MCF 10A (cell line): Measurements from ENCODE around the gene EXOC4. TPM values are rescaled to one million over a fixed set of nuclear protein-coding genes. Genes with fewer than 3 reads are reported as not detected.
"Not testable (repeated sequence)": the region's sequence is repeated elsewhere in the genome, so short reads cannot be mapped to it uniquely, and the experiment has no call there.

Experiments used
- BruUV-seq: library from RNA; stranded (reverse); fragments of 400-500 nt; replicated peaks from 2 replicates; lab custom pipeline; 2021; lab: Mats Ljungman, UMichigan
- CTCF ChIA-PET: fragments of 300-600 bp; sonication (Branson Sonifier 250); formaldehyde crosslinking; extraction: SDS; loops from one replicate; lab custom pipeline; 2021; ENCODE audit warnings: antibody characterized with exemption, inconsistent platforms; lab: Yijun Ruan, JAX
- POLR2A ChIA-PET: fragments of 300-600, 350-650 bp; sonication (Branson Sonifier 250); formaldehyde crosslinking; extraction: SDS; loops from one replicate; lab custom pipeline; 2020; ENCODE audit warnings: antibody characterized with exemption, inconsistent platforms; lab: Yijun Ruan, JAX
- DNase-seq: peaks from one replicate; pipeline ENCODE4 v3.0.0-alpha.2; 2018; ENCODE audit not compliant: unreplicated experiment
- H3K27ac Mint-ChIP-seq: one replicate; pipeline ENCODE4 v1.8.0; 2022; ENCODE audit warnings: mild to moderate bottlenecking, low read depth, mixed read lengths; ENCODE audit not compliant: unreplicated experiment
- H3K27me3 Mint-ChIP-seq: one replicate; pipeline ENCODE4 v1.8.0; 2022; ENCODE audit warnings: mixed read lengths; ENCODE audit not compliant: insufficient read depth, unreplicated experiment
- H3K36me3 Mint-ChIP-seq: one replicate; pipeline ENCODE4 v1.8.0; 2022; ENCODE audit warnings: mild to moderate bottlenecking, moderate library complexity, mixed read lengths; ENCODE audit not compliant: insufficient read depth, unreplicated experiment
- H3K4me1 Mint-ChIP-seq: one replicate; pipeline ENCODE4 v1.8.0; 2022; ENCODE audit warnings: mixed read lengths; ENCODE audit not compliant: insufficient read depth, unreplicated experiment
- H3K4me3 Mint-ChIP-seq: one replicate; pipeline ENCODE4 v1.8.0; 2022; ENCODE audit warnings: mild to moderate bottlenecking, moderate library complexity, mixed read lengths; ENCODE audit not compliant: unreplicated experiment
- H3K9me3 Mint-ChIP-seq: one replicate; pipeline ENCODE4 v1.8.0; 2022; ENCODE audit warnings: mixed read lengths; ENCODE audit not compliant: unreplicated experiment
- intact Hi-C: fragments of 100-400 bp; cut with micrococcal nuclease; formaldehyde crosslinking; loops from 2 replicates; pipeline ENCODE4 v1.14.1; 2022
- total RNA-seq: library from RNA; stranded (reverse); gene quantifications from 2 replicates; pipeline ENCODE4 v1.2.3, GENCODE V29; 2022
- TF ChIP-seq, protein P1 (sequence below): fragments of 200-600 bp; IDR thresholded peaks from one replicate; pipeline ENCODE4 v1.8.0; 2022; ENCODE audit warnings: antibody characterized with exemption, mild to moderate bottlenecking; ENCODE audit not compliant: unreplicated experiment

The EXOC4 gene
- total RNA-seq, 1 experiment from 2014 or later, result 105 TPM

DNA sequence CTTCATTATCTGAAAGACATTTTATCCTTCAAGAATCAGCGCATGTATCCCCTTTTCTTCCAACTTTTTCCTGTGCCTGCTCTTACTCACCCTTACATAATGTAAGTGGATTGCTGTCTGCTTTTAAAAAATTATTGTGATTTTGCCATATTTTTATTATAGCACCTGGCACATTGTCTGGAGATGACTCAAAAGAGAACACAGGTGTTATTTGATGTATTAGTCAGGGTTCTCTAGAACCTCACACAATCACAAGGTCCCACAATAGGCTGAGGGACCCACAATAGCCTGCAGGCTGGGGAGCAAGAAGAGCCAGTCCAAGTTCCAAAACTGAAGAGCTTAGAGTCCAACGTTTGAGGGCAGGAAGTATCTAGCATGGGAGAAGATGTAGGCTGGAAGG lies 390.0 kb downstream of the EXOC4 start:
- TF ChIP-seq, protein P1, sequence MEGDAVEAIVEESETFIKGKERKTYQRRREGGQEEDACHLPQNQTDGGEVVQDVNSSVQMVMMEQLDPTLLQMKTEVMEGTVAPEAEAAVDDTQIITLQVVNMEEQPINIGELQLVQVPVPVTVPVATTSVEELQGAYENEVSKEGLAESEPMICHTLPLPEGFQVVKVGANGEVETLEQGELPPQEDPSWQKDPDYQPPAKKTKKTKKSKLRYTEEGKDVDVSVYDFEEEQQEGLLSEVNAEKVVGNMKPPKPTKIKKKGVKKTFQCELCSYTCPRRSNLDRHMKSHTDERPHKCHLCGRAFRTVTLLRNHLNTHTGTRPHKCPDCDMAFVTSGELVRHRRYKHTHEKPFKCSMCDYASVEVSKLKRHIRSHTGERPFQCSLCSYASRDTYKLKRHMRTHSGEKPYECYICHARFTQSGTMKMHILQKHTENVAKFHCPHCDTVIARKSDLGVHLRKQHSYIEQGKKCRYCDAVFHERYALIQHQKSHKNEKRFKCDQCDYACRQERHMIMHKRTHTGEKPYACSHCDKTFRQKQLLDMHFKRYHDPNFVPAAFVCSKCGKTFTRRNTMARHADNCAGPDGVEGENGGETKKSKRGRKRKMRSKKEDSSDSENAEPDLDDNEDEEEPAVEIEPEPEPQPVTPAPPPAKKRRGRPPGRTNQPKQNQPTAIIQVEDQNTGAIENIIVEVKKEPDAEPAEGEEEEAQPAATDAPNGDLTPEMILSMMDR, result no peak
- DNase-seq, result peak; percentile 0
- Mint-ChIP-seq H3K27me3 (no peaks in the 10 kb centered on the region), H3K9me3 (no peaks in the 10 kb centered on the region), H3K4me3 (no peak overlapping the region), H3K36me3 (no peaks in the 10 kb centered on the region), H3K27ac (peak overlapping the region; percentile 54), H3K4me1 (peaks cover 25% of the 10 kb centered on the region)
- POLR2A ChIA-PET, result no interaction called here
- BruUV-seq, result no TSS peak
- intact Hi-C loops, result no loop called here
- CTCF ChIA-PET, result no interaction called here

DNA sequence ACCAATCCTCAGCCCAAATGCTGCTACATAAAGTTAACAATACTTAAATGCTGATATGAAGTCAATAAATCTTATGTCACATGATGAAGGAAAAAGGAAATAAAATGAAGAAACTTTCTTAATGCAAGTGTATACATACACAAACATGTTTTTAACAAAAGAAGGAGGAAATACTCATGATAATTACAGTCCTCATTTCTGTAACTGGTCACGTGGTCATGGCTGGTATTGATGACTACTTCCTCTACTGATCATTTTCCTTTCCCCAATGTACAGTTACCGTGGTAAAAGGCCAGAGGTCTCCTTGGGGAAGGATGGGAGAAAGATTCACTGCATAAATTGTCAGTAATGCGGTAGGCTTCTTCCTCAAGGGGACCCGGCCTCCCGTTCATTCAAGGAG lies 390.8 kb downstream of the EXOC4 start:
- intact Hi-C loops, DNase-seq, POLR2A ChIA-PET, H3K27me3 Mint-ChIP-seq, H3K4me3 Mint-ChIP-seq, H3K36me3 Mint-ChIP-seq, BruUV-seq, H3K9me3 Mint-ChIP-seq: not testable (repeated sequence)
- Mint-ChIP-seq H3K27ac (peak overlapping the region; percentile 54), H3K4me1 (peaks cover 25% of the 10 kb centered on the region)
- CTCF ChIA-PET, result interaction anchor here (0.5 kb wide), 1 partner anchor 299 kb away, joined by 3 read pairs; no protein-coding TSS in a partner anchor

DNA sequence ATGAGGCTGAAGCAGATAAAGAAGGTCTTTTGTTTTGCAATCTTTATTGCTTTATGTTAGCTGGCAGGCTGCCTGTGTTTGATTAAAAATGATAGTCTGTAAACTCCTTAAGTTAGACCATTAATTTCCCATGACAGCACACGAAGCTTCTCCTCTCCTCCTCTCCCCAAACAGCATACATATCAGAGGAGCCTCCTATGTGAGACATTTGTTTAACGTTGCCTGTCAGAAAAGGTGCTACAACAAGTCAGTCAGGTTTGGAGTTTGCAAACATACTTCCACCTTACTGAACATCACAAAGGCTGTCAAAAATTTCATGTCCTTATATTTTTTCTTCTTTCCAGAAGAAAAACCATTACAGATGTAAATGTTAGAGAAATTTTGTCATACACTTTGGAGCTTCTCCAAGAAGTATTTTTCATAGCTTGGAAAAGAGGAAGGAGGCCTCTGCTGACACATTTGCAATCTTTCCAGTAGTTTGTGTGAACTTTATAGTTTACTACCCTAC lies 393.1 kb downstream of the EXOC4 start:
- H3K36me3 Mint-ChIP-seq, result no peaks in the 10 kb centered on the region
- ChIA-PET CTCF (interaction anchor here (0.7 kb wide), 2 partner anchors 209 to 370 kb away, joined by 3 to 5 read pairs; no protein-coding TSS in a partner anchor), POLR2A (no interaction called here)
- no TSS peak for BruUV-seq
- H3K4me1 Mint-ChIP-seq, result peaks cover 41% of the 10 kb centered on the region
- TF ChIP-seq, protein P1, result no peak
- no peak overlapping the region for H3K27ac Mint-ChIP-seq
- H3K27me3 Mint-ChIP-seq, result no peaks in the 10 kb centered on the region
- H3K4me3 Mint-ChIP-seq, result no peak overlapping the region
- peak; percentile 0 for DNase-seq
- intact Hi-C loops, result no loop called here
- no peaks in the 10 kb centered on the region for H3K9me3 Mint-ChIP-seq

DNA sequence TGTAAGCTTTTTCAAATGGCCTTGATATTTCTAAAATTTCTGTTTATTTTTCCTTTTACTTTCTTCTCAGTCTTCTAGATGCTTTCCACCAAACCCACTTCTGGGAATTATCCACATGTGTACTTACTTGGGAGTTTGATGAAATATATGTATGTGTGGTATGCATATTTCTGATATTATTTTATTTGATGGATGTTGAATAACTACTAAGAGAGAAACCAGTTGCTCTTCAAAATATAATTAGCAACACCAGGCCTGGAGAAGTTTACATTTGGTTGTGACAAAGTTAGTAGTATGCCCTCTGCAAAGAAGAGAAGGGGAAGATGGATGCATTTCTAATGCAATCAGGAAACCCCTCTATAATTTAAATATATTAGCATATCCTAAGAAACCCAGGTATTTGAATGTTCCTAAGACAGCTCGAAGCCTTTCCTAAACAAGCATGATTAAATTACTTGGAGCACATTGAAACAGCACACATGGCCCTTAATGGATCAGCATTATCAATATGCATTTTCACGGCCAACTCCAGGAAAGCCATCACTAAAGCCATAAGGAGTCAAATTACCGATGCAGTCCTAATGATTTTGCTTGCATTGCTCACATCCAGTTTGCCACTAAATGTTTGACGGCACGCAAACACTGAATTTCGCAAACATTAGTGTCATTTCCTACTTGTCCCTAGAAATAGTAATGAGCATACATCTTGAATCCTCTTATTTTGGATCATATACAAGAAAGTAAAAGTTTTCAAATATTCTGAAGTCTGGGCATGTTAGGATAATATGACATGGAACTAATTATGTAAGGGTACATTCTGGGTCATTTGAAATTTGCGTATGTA lies 393.8 kb downstream of the EXOC4 start:
- CTCF ChIA-PET, result interaction anchor here (0.6 to 0.7 kb wide), 2 partner anchors 369 to 499 kb away, joined by 3 to 4 read pairs; no protein-coding TSS in a partner anchor
- no peak overlapping the region for H3K27ac Mint-ChIP-seq

More for the DNA sequence above, 393.8 kb downstream of the EXOC4 start:
- POLR2A ChIA-PET, result interaction anchor here (1.1 kb wide), 1 partner anchor 14 kb away, joined by 3 read pairs; no protein-coding TSS in a partner anchor
- no peak for DNase-seq
- BruUV-seq, result no TSS peak
- Mint-ChIP-seq H3K4me3 (no peak overlapping the region), H3K4me1 (peaks cover 45% of the 10 kb centered on the region), H3K9me3 (no peaks in the 10 kb centered on the region), H3K27me3 (no peaks in the 10 kb centered on the region), H3K36me3 (no peaks in the 10 kb centered on the region)
- intact Hi-C loops, result no loop called here
- TF ChIP-seq, protein P1, result no peak
